HG02610 (cell line): ENCODE measurements around the gene HECW1.
"Not testable (repeated sequence)": the region's sequence is repeated elsewhere in the genome, so short reads cannot be mapped to it uniquely, and the experiment has no call there.

Source experiments
- ATAC-seq: cut with Tn5 transposase; IDR thresholded peaks from one replicate; pipeline ENCODE4 v1.9.1; 2021; ENCODE audit warnings: mild to moderate bottlenecking, moderate library complexity; ENCODE audit not compliant: unreplicated experiment

Gene HECW1

DNA sequence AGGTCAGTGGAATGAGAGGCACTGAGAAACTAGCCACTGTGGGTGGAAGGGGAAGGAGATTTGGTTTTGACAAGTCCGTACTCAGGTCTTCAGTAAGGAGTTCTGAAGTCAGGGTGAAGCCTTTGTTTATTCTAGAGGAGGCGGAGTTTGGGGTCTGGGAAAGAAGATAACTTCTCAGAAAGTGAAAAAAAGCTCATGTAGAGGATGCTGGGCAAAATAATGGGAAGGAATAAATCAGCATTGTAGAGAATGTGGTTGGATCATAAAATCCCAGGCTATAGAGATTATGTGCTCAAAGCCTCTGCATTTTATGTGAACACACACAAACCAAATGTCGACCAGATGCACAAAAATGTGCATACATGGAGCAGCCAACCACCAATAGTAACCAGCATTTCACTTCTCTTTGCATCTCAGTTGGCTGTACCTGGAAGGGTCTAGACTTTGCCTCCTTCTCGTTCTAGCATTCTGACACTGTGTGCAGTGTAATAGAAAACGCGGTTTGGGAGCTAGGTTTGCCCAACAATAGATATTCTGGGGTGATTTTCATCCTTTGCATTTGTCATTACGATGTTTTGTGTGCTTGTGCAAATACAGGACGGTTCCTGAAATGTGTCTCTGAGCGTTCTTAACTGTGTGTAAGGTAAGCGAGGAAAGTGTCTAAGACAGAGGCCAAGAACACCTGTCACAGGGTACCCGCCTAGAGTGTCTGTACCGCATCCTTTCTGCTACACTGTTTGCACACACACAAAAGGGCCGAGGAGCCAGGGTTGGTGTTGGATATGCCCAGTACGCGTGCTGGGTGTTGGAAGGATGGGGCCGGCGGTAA, 603 bp upstream of the HECW1 start:
- no peak for ATAC-seq

DNA sequence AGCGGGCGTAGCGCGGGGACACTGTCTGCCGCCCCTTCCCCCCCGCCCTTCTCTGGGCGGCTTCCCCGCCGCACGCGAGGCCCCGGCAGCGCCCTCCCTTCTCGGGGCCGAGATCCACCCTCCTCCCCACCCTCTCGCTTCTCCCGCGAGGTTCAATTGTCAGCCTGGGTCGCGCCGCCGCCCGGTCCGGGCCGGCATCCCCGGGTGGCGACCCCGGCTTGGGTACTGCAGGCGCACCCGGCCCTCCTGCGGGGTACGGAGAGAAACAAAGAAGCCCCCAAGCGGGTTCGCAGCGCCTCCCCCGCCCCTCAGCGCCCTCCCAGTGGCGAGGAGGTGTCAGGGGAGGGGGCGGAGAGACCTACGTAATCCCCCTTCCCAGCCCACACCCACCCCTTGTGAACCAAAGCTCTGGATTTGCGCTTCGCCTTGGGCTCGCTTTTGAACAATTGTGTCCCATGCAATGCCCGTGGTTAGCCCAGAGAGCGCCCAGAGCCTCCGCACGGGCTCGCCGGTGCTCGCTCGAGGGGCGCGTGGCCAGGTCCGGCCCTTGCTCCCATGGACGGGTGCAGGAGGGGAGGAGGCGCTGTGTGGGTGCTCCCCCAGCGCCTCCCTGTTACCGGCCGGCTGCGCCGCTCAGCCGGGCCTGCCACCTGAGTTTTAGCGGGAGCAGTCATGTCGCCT, 634 bp downstream of the HECW1 start:
- no peak for ATAC-seq

GRCh38 chr7:43113622-43114457, 1.4 kb downstream of the HECW1 start:
- no peak for ATAC-seq

DNA sequence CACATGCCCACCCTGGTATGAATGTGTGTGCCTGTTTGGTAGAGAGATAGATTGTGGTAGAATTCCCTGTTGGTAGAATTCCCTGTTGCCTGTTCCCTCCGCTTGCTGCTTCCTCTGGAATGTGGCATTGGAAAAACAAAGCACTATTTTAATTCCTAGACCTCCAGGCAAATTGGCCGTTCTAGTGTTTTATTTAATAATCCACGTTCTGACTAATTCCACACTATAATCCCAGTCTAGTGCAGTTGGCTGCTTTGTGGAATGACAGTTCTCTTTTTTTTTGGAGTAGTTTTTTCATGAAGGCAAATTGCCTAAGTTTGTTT, 2.0 kb downstream of the HECW1 start:
- no peak for ATAC-seq

DNA sequence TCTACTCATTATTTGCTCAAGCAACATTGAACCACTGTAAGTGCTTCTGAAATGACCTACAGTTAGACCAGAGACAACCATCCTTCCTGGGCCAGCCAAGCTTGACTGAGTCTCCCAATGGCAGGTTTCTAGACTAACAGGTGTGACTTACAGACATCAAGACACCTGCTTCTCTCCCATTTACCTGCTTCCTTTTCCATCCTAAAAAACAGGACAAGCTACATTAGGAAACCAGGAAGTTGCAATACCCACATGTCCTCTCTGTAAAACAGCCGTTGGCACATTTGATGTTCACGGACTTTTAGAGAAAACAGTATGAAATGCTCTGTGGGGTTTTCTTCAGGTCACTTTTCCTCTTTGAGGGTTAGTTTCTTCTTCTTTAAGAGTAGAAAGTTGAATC, 4.0 kb downstream of the HECW1 start:
- ATAC-seq, result no peak

DNA sequence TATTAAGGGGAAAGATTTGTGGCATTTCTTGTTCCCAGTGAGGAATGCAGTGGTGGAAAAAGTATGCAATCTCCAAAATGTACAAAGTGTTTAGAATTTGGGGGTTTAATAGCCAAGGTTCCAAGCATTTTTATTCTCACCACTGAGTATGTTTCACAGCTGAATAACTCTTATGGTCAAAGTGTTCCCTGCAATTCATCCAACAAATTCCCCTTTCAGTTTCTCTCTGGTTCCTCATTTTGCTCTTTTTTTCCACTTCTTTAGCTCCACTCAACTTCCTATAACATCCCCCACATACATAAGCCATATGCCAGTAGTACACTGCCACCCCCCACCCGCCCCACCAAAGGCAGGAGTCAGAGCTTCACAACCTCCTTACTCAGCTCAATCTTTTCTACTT, 4.6 kb downstream of the HECW1 start:
- no peak for ATAC-seq

DNA sequence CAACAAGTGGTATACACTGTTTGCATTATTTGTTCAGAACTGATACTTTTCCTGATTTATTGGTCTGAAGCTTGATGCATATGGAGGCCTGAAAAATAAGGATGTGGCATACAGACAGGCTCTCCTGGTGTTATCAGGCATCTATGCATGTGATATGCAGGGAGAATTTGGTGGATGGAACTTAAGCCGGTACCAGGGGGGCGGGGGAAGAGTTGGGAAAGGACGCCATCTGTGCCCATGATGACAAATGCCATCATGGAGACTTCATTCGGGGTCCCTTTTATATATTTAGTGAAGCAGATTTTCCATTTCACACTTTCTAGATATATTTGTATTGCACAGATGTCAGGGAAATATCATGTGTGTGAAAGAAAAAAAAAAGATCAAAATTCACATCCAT, 5.4 kb downstream of the HECW1 start:
- ATAC-seq, result no peak

DNA sequence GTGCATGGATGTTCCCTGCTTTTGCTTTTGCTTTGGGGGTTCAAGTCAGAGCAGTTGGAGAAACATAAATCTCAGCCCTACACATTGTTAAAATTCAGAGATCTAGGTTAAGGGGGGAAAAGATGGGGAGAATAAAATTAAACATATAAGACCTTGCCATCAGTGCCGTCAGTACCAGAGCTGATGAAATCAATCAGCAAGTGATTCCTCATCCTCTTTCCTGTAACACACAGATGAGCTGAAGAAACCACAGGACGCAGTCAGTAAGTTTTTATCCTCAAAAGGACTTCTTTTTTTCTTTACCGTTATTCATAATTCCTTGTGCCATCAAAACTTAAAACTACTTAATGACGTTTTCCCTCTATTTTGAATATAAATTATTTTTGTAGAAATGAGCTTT, 5.9 kb downstream of the HECW1 start:
- ATAC-seq, result no peak

- ATAC-seq, result no peak
These were observed 7.1 kb downstream of the HECW1 start for GRCh38 chr7:43119371-43120075.

DNA sequence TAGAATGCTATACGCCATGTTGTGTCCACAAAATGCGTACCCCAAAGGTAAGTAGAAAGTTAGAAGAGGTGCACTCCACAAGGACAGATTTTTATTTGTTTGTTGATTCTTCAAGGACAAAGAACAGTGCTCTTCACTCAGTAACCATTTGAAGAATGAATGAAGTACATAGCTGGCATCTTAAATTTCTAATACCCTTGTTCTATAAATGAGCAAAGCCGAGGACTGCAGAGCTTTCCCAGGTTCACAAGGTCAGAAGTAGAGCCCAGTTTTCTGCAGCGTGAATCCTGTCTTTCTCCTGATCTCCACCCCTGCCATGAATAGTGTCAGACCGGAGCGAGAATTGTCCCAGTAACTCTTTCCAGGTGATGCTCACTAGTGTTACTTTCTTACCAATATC, 9.5 kb downstream of the HECW1 start:
- no peak for ATAC-seq

GRCh38 chr7:43123457-43123856, 11.0 kb downstream of the HECW1 start:
- ATAC-seq, result no peak

- ATAC-seq, result no peak
These were observed 11.9 kb downstream of the HECW1 start for GRCh38 chr7:43124388-43124787.

DNA sequence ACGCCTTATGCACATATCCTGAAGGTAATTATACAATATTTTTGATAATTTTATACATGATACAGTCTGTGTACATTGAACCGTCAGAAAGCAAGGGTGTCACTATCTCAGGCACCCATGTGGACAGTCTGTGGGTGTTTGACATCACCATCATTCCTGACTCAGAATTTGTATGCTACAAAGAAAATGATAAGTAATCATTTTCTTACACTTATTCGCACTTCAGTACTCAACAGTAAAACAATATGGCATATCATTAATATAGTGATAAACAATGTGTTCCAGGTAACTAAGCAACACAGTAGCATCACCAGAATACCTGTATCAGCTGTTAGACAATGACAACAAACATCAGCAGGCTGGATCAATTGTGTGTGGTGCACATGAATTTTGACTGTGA, 17.9 kb downstream of the HECW1 start:
- ATAC-seq, result no peak

- ATAC-seq, result no peak
These were observed 22.7 kb downstream of the HECW1 start for GRCh38 chr7:43135129-43135528.

DNA sequence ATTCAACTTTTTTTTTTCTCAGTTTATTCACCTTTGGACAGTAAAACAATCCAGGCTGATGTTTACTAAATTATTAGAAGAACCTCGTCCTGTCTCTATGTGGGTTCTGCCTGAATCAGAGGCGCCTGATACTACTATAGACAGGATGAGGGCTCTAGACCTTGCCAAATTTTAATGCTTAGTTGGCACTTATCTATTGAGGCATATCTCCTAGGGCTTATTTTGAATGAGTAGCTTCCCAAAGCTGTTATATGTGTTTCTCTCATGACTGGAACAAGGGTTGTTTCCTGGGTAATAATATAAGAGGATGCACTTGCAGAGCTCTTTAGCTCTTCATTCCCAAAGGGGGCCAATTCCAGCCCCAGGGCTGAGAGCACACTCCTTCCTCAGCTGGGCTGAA, 23.6 kb downstream of the HECW1 start:
- ATAC-seq, result no peak

DNA sequence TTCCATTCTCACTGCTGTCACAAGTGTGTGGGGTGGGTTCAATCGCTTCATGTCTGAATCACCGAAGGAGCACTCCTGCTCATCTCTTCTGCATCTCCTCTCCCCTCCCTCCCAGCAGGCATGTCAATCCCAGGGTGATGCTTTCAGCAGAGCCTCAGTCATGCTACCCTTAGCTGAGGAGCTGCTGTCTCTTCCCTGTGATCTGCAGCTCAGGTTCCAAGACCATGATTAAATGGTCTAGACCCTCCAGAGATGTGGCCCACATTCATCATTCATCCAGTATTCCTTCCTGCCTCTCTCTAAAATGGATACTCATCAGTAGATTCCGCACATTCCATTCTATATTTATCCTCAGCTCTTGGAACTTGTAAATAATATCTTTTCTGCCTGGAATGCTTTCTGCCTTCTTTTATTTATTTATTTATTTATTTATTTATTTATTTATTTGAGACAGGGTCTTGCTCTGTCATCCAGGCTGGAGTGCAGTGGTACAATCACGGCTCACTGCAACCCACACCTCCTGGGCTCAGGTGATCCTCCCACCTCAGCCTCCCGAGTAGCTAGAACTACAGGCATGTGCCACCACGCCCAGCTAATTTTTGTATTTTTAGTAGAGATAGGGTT, 24.8 kb downstream of the HECW1 start:
- not testable (repeated sequence) for ATAC-seq

DNA sequence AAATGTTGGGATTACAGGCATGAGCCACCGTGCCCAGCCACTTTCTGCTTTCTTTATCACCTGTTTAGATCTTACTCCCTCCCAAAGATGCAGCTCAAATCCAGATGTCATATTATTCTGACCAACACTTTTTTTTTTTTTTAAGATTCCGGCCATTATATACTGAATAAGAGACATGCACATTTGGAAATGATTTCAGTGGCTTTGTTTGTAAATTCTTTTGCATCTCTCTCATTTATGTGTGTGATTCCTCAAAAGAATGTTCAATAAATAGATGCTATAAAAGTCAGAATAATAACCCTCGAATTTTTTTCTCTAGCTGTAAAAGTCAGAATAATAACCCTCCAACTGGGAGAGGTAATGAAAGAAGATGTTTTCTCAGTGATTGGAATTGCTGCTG, 25.4 kb downstream of the HECW1 start:
- ATAC-seq, result no peak

DNA sequence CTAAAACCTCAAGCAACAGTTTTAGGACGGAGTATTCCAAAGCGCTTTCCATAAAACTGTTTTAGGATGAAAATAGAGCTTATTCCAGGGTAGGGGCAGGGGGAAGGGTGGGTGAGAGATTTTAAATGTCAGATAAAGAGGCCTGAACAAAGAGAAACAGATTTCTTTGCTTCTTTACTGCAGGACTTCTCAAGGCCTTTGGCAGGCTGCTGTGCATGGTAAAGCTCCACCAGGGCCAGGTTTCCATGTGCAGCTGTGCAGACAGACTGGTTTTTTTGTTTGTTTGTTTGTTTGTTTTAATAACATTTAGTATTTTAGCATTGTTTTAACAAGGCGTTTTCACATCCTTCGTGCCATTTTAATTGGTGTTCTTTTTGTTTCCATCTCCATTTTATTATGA, 26.3 kb downstream of the HECW1 start:
- no peak for ATAC-seq

DNA sequence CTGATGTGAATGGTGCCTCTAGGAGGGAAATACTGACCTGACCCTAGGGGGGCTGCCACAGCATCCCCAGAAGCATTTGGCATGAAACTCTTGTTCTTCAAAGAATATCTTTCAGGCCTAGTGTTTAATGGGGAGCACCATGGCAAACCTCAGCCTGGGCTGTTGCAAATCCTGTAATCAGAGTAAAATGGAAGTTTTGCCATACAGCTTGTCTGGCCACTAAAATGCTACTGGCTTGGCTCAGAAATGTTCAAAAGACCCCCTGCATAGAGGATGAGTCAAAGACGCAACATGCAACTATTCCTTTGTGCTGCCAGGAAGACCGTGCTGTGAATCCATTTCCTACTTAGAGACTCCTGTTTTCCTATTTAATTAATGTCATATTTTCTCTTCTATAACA, 26.7 kb downstream of the HECW1 start:
- no peak for ATAC-seq

DNA sequence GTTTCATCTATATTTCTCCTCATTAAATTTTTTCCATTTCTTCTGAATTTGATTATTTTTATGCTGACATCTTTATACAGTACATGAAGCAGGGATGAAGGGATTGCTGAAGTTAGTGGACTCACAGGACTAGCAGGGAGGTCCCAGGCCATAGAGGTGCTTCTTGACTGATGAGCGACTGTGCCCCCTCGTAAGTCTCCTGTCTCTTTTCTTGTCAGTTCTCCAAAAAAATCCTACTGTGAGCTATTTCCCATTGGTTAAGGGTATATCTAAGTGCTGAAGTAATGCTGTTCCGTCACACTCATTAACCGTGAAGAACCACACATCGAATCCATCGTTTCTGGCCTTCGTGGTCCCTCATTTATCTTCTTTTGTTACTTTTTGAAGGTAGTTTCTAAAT, 27.7 kb downstream of the HECW1 start:
- ATAC-seq, result no peak

- no peak for ATAC-seq
These were observed 28.6 kb downstream of the HECW1 start for GRCh38 chr7:43141091-43141490.
